Colonic mucosa (tissue), 4 donors: Measurements from ENCODE around the gene IL12RB2. TPM values are rescaled to one million over a fixed set of nuclear protein-coding genes. Genes with fewer than 3 reads are reported as not detected.

Experiments used
- DNase-seq: peaks from one replicate; pipeline ENCODE4 v3.0.0-alpha.2; 2020
- H3K27ac ChIP-seq: fragments of 200-600 bp; one replicate; pipeline ENCODE4 v1.8.0; 2021
- H3K27me3 ChIP-seq: fragments of 200-600 bp; one replicate; pipeline ENCODE4 v1.8.0; 2021
- H3K36me3 ChIP-seq: fragments of 200-600 bp; one replicate; pipeline ENCODE4 v1.8.0; 2021
- H3K4me1 ChIP-seq: fragments of 200-600 bp; one replicate; pipeline ENCODE4 v1.8.0; 2021; ENCODE audit warnings: mild to moderate bottlenecking
- H3K4me3 ChIP-seq: fragments of 200-600 bp; one replicate; pipeline ENCODE4 v1.8.0; 2021
- H3K9ac ChIP-seq, 2 donors: one replicate each; pipeline ENCODE4 v1.7.0; 2013; ENCODE audit warnings: control low read depth in 2 of 2, low read depth in 2 of 2, low read length in 2 of 2
- H3K9me3 ChIP-seq: fragments of 200-600 bp; one replicate; pipeline ENCODE4 v1.8.0; 2021
- intact Hi-C: fragments of 100-400 bp; cut with DNase I; formaldehyde crosslinking; loops from one replicate; pipeline ENCODE4 v1.14.1; 2022
- total RNA-seq, 2 donors: library from RNA; stranded (reverse); fragmentation: NEBNext Ultra II Directional in 1 of 2; extraction: Animal tissue kit (Norgen Biotek cat#: 25700) in 1 of 2; gene quantifications; one replicate each; pipeline ENCODE4 v1.2.1, GENCODE V29; 2021
- TF ChIP-seq, protein P1 (sequence below): fragments of 200-600 bp; IDR thresholded peaks from one replicate; pipeline ENCODE4 v1.8.0; 2022; ENCODE audit warnings: antibody characterized with exemption, mild to moderate bottlenecking
- donor health status: healthy.
- donor health status: DM: no; HTN: no; CAD: no.
- donor health status: DM: no; HTN: no; CAD: no.

Gene IL12RB2
- total RNA-seq, 2 donors from 2014 or later, result 0.48 to 0.62 TPM

DNA sequence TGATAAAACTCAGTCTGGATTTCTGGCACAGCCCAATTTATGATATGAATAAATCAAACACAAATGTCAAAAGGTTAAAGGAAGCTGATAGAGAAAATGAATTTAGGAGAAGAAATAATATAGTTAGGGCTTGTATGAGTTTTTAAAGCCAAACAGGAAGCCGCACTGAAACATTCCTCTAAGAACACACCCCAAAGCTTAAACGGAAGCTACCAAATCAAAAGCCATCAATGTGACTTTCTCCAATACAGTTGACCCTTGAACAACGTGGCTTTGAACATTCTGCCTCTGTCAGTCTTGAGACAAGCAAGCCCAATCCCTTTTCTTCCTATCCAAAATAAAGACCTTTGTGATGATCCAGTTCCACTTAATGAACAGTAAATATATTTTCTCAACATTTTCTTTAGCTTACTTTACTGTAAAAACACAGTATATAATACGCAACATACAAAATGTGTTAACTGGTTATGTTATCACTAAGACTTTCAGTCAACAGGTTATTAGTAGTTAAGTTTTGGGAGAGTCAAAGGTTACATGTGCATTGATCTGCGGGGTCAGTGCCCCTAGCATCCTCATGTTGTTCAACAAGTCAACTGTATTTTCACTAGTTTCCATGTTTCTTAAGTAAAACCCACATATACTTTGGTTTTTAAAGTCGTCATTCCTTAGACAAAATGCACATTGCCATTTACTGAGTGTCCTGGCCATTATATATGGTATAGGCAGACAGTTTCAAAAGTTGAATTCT lies 111.3 kb downstream of the IL12RB2 start:
- Histone ChIP-seq H3K9ac (no peak overlapping the region), H3K27ac (no peak overlapping the region), H3K9me3 (no peaks in the 10 kb centered on the region), H3K4me3 (no peak overlapping the region), H3K36me3 (no peaks in the 10 kb centered on the region), H3K4me1 (no peaks in the 10 kb centered on the region), H3K27me3 (no peaks in the 10 kb centered on the region)
- TF ChIP-seq, protein P1, sequence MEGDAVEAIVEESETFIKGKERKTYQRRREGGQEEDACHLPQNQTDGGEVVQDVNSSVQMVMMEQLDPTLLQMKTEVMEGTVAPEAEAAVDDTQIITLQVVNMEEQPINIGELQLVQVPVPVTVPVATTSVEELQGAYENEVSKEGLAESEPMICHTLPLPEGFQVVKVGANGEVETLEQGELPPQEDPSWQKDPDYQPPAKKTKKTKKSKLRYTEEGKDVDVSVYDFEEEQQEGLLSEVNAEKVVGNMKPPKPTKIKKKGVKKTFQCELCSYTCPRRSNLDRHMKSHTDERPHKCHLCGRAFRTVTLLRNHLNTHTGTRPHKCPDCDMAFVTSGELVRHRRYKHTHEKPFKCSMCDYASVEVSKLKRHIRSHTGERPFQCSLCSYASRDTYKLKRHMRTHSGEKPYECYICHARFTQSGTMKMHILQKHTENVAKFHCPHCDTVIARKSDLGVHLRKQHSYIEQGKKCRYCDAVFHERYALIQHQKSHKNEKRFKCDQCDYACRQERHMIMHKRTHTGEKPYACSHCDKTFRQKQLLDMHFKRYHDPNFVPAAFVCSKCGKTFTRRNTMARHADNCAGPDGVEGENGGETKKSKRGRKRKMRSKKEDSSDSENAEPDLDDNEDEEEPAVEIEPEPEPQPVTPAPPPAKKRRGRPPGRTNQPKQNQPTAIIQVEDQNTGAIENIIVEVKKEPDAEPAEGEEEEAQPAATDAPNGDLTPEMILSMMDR, result no peak
- intact Hi-C loops, result no loop called here
- DNase-seq, result no peak

DNA sequence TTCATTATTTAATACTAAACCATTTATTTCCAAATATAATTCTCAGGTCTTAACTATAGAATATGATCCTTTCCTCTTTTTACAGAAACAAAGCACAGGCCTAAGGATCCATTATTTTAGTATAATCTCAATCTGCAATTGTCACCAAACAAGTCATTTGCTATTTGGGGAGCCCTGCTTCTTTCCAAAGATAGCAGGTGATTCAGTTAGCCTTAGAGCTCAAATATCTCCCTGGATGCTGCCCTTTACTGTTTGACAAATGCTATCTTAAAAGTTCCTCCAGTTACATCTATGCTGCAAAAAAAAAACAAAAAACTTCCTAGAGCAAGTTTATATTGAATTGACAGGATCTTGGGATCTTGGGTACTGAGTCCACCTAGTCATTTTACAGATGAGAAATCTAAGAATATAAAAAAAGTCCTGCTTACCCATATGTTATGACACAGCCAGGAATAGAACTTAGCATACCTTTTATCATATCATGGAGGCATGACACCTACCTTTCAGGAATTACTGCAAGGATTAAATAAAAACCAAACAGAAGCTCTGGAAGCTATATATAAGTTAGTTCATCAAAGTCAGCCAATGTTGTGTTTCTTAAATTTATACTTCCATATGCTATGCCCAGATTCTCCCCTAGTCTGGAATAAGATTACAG lies 113.3 kb downstream of the IL12RB2 start:
- H3K4me1 ChIP-seq, result no peaks in the 10 kb centered on the region
- H3K36me3 ChIP-seq, result no peaks in the 10 kb centered on the region
- intact Hi-C loops, result no loop called here

DNA sequence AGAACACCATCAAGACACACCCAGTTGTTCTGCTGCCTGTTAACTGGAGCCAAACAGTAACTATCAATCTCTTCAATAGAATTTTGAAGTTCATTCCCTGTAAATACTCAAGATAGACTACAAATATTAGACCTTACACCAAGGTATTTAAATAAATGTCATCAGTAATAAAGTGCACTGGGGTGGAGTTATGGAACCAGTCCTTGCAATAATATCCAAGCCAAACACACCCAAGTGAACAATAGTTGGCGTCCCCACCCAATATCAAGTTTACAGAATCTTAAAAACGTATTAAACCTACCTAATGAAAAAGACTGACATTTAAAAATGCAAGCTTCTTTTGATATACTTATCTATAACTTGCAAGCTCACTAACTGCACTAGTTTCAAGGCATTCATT lies 119.8 kb downstream of the IL12RB2 start:
- Histone ChIP-seq H3K4me3 (peak overlapping the region; percentile 92), H3K27me3 (no peaks in the 10 kb centered on the region), H3K27ac (no peak overlapping the region), H3K4me1 (peaks cover 6% of the 10 kb centered on the region), H3K9ac (no peak overlapping the region), H3K36me3 (no peaks in the 10 kb centered on the region), H3K9me3 (no peaks in the 10 kb centered on the region)
- intact Hi-C loops, result no loop called here
- DNase-seq, result no peak
- TF ChIP-seq, protein P1, result no peak

More for the DNA sequence above, 113.3 kb downstream of the IL12RB2 start:
- no peaks in the 10 kb centered on the region for H3K27me3 ChIP-seq
- no peak for DNase-seq
- TF ChIP-seq, protein P1, result no peak
- no peaks in the 10 kb centered on the region for H3K9me3 ChIP-seq
- H3K9ac ChIP-seq, result no peak overlapping the region
- no peak overlapping the region for H3K4me3 ChIP-seq
- H3K27ac ChIP-seq, result no peak overlapping the region

DNA sequence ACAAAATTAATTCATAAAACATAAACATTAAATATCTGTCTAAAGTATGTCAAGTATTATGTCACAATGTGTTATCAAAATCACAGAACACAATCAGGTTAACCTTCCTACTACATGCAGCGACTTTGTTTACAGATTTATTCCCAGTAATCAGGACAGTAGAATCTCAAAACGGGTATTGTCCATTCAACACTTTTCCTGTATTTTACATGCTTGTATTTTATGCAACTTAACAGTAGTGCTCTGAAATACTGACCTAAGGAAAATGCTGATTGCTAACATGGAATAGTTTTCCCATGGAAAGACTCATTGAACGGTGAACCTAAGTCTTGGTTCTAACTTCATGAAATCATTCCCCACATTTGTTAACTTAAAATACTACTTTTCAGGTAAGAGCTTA lies 120.3 kb downstream of the IL12RB2 start:
- TF ChIP-seq, protein P1, result no peak
- no peaks in the 10 kb centered on the region for H3K27me3 ChIP-seq
- peak overlapping the region; percentile 92 for H3K4me3 ChIP-seq
- no peaks in the 10 kb centered on the region for H3K9me3 ChIP-seq
- intact Hi-C loops, result no loop called here
- H3K9ac ChIP-seq, result peak overlapping the region in 1 of 2 donors; percentile 97
- no peak for DNase-seq
- no peak overlapping the region for H3K27ac ChIP-seq
- peaks cover 6% of the 10 kb centered on the region for H3K4me1 ChIP-seq
- H3K36me3 ChIP-seq, result no peaks in the 10 kb centered on the region

DNA sequence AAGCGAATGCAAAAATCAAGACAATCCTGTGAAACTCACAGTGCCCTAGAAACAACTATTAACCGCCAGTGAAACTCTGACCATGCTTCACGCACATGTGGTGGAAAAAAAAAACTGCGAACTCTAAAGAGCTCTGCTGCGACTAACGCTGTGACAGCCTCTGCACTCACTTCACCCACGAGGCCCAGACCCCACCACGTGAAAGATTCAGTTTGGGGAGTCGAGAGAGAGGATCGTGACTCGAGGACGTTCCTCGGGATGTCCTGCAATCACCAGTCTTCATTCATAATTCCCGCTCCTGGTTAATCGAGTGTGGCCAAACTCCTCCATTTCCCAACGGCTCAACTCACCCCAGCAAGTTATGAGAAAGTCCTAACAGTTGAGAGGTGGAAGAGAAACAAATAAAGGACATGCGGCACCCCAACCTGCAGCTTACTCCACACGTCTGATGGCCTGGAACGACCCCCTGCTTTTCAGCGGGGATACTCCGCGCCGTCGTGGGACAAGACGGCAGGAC lies 121.4 kb downstream of the IL12RB2 start:
- peaks cover 6% of the 10 kb centered on the region for H3K4me1 ChIP-seq
- TF ChIP-seq, protein P1, result no peak
- H3K36me3 ChIP-seq, result no peaks in the 10 kb centered on the region
- DNase-seq, result peak; percentile 28
- peak overlapping the region; percentile 81 to 97 for H3K9ac ChIP-seq
- H3K27ac ChIP-seq, result peak overlapping the region; percentile 80
- intact Hi-C loops, result no loop called here
- no peaks in the 10 kb centered on the region for H3K9me3 ChIP-seq
- H3K27me3 ChIP-seq, result no peaks in the 10 kb centered on the region
- peak overlapping the region; percentile 92 for H3K4me3 ChIP-seq
